WTC11 (cell line): Measurements from ENCODE around the gene TMEM250.

Experiments used
- CTCF ChIP-seq: fragments of 200-600 bp; IDR thresholded peaks from 2 replicates; pipeline ENCODE4 v1.8.0; 2022; ENCODE audit warnings: antibody characterized with exemption
- E2F4 ChIP-seq: sonication (generic); formaldehyde crosslinking; IDR thresholded peaks from 2 replicates; pipeline ENCODE4 v1.8.1; 2022; ENCODE audit warnings: low read depth, mild to moderate bottlenecking, moderate library complexity, missing genetic modification reagents, borderline replicate concordance
- ESRRA ChIP-seq: sonication (generic); formaldehyde crosslinking; IDR thresholded peaks from 2 replicates; pipeline ENCODE4 v1.8.1; 2022; ENCODE audit warnings: mild to moderate bottlenecking, missing genetic modification reagents, borderline replicate concordance
- FOXJ3 ChIP-seq: sonication (generic); formaldehyde crosslinking; IDR thresholded peaks from 2 replicates; pipeline ENCODE4 v1.9.0; 2021; ENCODE audit warnings: missing genetic modification reagents, mild to moderate bottlenecking, borderline replicate concordance
- FOXP1 ChIP-seq: sonication (generic); formaldehyde crosslinking; IDR thresholded peaks from 2 replicates; pipeline ENCODE4 v1.8.0; 2022; ENCODE audit warnings: missing genetic modification reagents, mild to moderate bottlenecking, moderate library complexity, borderline replicate concordance
- IRF1 ChIP-seq: sonication (generic); formaldehyde crosslinking; IDR thresholded peaks from 2 replicates; pipeline ENCODE4 v1.8.0; 2023; ENCODE audit warnings: missing genetic modification reagents
- MAX ChIP-seq: sonication (generic); formaldehyde crosslinking; IDR thresholded peaks from 2 replicates; pipeline ENCODE4 v1.8.0; 2022; ENCODE audit warnings: mild to moderate bottlenecking, missing genetic modification reagents
- NFYB ChIP-seq: sonication (generic); formaldehyde crosslinking; conservative IDR thresholded peaks from 2 replicates; pipeline ENCODE4 v1.8.0; 2022; ENCODE audit warnings: low read depth, missing genetic modification reagents
- PRDM15 ChIP-seq: sonication (generic); formaldehyde crosslinking; IDR thresholded peaks from 2 replicates; pipeline ENCODE4 v1.8.0; 2022; ENCODE audit warnings: missing genetic modification reagents
- ZBTB43 ChIP-seq: sonication (generic); formaldehyde crosslinking; IDR thresholded peaks from 2 replicates; pipeline ENCODE4 v1.8.1; 2023; ENCODE audit warnings: mild to moderate bottlenecking, missing genetic modification reagents
- ZNF263 ChIP-seq: sonication (generic); formaldehyde crosslinking; IDR thresholded peaks from 2 replicates; pipeline ENCODE4 v1.8.1; 2022; ENCODE audit warnings: low read depth, mild to moderate bottlenecking, moderate library complexity, missing genetic modification reagents

GRCh38 chr9:136160995-136161610, 42.4 kb upstream of the TMEM250 start:
- no peak for TF ChIP-seq CTCF
- no peak for TF ChIP-seq FOXP1 (CRISPR knock-in tag)
- TF ChIP-seq PRDM15 (CRISPR knock-in tag), result no peak
- TF ChIP-seq ESRRA (CRISPR knock-in tag), result no peak
- no peak for TF ChIP-seq MAX (CRISPR knock-in tag)
- TF ChIP-seq IRF1 (CRISPR knock-in tag), result no peak
- TF ChIP-seq FOXJ3, result no peak
- TF ChIP-seq E2F4 (CRISPR knock-in tag), result no peak
- no peak for TF ChIP-seq ZNF263 (CRISPR knock-in tag)
- TF ChIP-seq ZBTB43 (CRISPR knock-in tag), result no peak
- TF ChIP-seq NFYB (CRISPR knock-in tag), result no peak
